Upper lobe of right lung (tissue), 1 donor: Measurements from ENCODE around the gene GRHPR. TPM values are rescaled to one million over a fixed set of nuclear protein-coding genes. Genes with fewer than 3 reads are reported as not detected.
"Not testable (repeated sequence)": the region's sequence is repeated elsewhere in the genome, so short reads cannot be mapped to it uniquely, and the experiment has no call there.

Source experiments
- ATAC-seq: fragments of 200-7000 bp; cut with Tn5 transposase; one replicate; pipeline ENCODE4 v1.9.1; 2020; ENCODE audit warnings: mild to moderate bottlenecking, moderate library complexity
- DNase-seq: peaks from one replicate; pipeline ENCODE4 v3.0.0-alpha.2; 2020
- H3K27ac ChIP-seq: fragments of 200-600 bp; one replicate; pipeline ENCODE4 v1.8.0; 2022
- H3K27me3 ChIP-seq: fragments of 200-600 bp; one replicate; pipeline ENCODE4 v1.8.0; 2022; ENCODE audit warnings: mild to moderate bottlenecking
- H3K36me3 ChIP-seq: fragments of 200-600 bp; one replicate; pipeline ENCODE4 v1.8.0; 2022
- H3K4me1 ChIP-seq: fragments of 200-600 bp; one replicate; pipeline ENCODE4 v1.8.0; 2022
- H3K4me3 ChIP-seq: fragments of 200-600 bp; one replicate; pipeline ENCODE4 v1.8.0; 2022; ENCODE audit warnings: mild to moderate bottlenecking
- H3K9me3 ChIP-seq: fragments of 200-600 bp; one replicate; pipeline ENCODE4 v1.8.0; 2022
- CTCF ChIP-seq: fragments of 200-600 bp; IDR thresholded peaks from one replicate; pipeline ENCODE4 v1.8.0; 2022; ENCODE audit warnings: antibody characterized with exemption
- intact Hi-C: fragments of 100-400 bp; cut with DNase I; formaldehyde crosslinking; loops from one replicate; pipeline ENCODE4 v1.11.0; 2022
- total RNA-seq: library from RNA; stranded (reverse); fragmentation: NEBNext Ultra II Directional; extraction: Animal tissue kit (Norgen Biotek cat#: 25700); gene quantifications from one replicate; pipeline ENCODE4 v1.2.1, GENCODE V29; 2021
- donor health status: DM: no; HTN: yes; CAD: no; lungs with severe emphysema.

The GRHPR gene
- total RNA-seq, 1 donor from 2014 or later: 65.0 TPM

- intact Hi-C loops: no loop called here
- Histone ChIP-seq H3K36me3 (no peaks in the 10 kb centered on the region), H3K9me3 (no peaks in the 10 kb centered on the region), H3K4me1 (no peaks in the 10 kb centered on the region), H3K4me3 (no peak overlapping the region), H3K27ac (no peak overlapping the region), H3K27me3 (no peaks in the 10 kb centered on the region)
- ATAC-seq (no peak), DNase-seq (no peak)
- TF ChIP-seq CTCF: peak; percentile 23
These were observed 31.7 kb upstream of the GRHPR start for GRCh38 chr9:37390759-37391158.

- H3K27ac ChIP-seq: no peak overlapping the region
- H3K36me3 ChIP-seq: no peaks in the 10 kb centered on the region
- H3K4me1 ChIP-seq: no peaks in the 10 kb centered on the region
- DNase-seq (no peak), ATAC-seq (no peak)
- H3K27me3 ChIP-seq: no peaks in the 10 kb centered on the region
- H3K4me3 ChIP-seq: no peak overlapping the region
- intact Hi-C loops: no loop called here
- no peak for TF ChIP-seq CTCF
- H3K9me3 ChIP-seq: no peaks in the 10 kb centered on the region
These were observed 30.2 kb upstream of the GRHPR start for GRCh38 chr9:37392272-37392671.

GRCh38 chr9:37395229-37395628 is 27.3 kb upstream of the GRHPR start:
- no peaks in the 10 kb centered on the region for H3K9me3 ChIP-seq
- no peaks in the 10 kb centered on the region for H3K36me3 ChIP-seq
- DNase-seq (no peak), ATAC-seq (no peak)
- intact Hi-C loops: no loop called here
- no peak overlapping the region for H3K4me3 ChIP-seq
- no peaks in the 10 kb centered on the region for H3K27me3 ChIP-seq
- no peaks in the 10 kb centered on the region for H3K4me1 ChIP-seq
- no peak for TF ChIP-seq CTCF
- H3K27ac ChIP-seq: no peak overlapping the region

GRCh38 chr9:37395663-37396062 is 26.8 kb upstream of the GRHPR start:
- TF ChIP-seq CTCF: no peak
- H3K36me3 ChIP-seq: no peaks in the 10 kb centered on the region
- no peak overlapping the region for H3K4me3 ChIP-seq
- H3K9me3 ChIP-seq: no peaks in the 10 kb centered on the region
- no peaks in the 10 kb centered on the region for H3K27me3 ChIP-seq
- H3K27ac ChIP-seq: no peak overlapping the region
- no peak for DNase-seq
- no peaks in the 10 kb centered on the region for H3K4me1 ChIP-seq
- intact Hi-C loops: no loop called here
- no peak for ATAC-seq

GRCh38 chr9:37397948-37398347 is 24.5 kb upstream of the GRHPR start:
- H3K27ac ChIP-seq, H3K4me3 ChIP-seq, H3K27me3 ChIP-seq, DNase-seq, intact Hi-C loops, ATAC-seq, H3K4me1 ChIP-seq, H3K9me3 ChIP-seq, H3K36me3 ChIP-seq: not testable (repeated sequence)

- TF ChIP-seq CTCF: no peak
- Histone ChIP-seq H3K27me3 (no peaks in the 10 kb centered on the region), H3K27ac (no peak overlapping the region), H3K4me1 (no peaks in the 10 kb centered on the region), H3K9me3 (no peaks in the 10 kb centered on the region), H3K36me3 (no peaks in the 10 kb centered on the region), H3K4me3 (no peak overlapping the region)
- DNase-seq (no peak), ATAC-seq (no peak)
- intact Hi-C loops: no loop called here
These were observed 24.0 kb upstream of the GRHPR start for GRCh38 chr9:37398464-37399025.
